Erythroblast (primary cell): ENCODE measurements around the gene KCNQ5.

Experiments used
- GATA1 ChIP-seq: IDR thresholded peaks from 2 replicates; pipeline ENCODE4 v1.6.1; 2011; ENCODE audit warnings: low read depth, mild to moderate bottlenecking, control low read depth, low read length, moderate library complexity
- POLR2A ChIP-seq: IDR thresholded peaks from 2 replicates; pipeline ENCODE4 v1.6.1; 2011; ENCODE audit warnings: mild to moderate bottlenecking, low read length

GRCh38 chr6:72824833-72825232, 203.0 kb downstream of the KCNQ5 start:
- no peak for TF ChIP-seq POLR2A
- no peak for TF ChIP-seq GATA1
